ENCODE data around the gene POLRMT.
"Not testable (repeated sequence)": the region's sequence is repeated elsewhere in the genome, so short reads cannot be mapped to it uniquely, and the experiment has no call there.

Gene POLRMT

DNA sequence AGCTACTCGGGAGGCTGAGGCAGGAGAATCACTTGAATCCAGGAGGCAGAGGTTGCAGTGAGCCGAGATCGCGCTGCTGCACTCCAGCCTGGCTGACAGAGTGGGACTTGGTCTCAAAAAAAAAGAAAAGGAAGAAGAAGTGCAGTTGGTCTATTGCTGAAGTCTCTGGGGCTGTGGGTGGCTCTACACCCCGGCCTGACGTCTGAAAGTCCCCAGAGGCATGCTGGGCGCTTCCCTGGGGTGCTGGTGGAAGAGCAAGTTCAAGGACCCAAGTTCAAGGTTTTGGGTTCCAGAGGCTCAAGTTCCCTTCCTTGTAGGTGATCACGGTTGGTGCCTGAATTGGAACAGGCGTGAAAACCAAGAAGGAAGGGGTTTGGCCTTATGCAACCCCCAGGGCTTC is 39.8 kb downstream of the POLRMT start:
- DNase-seq (ENCODE audit: low spot score): no peak

- no peak for DNase-seq (ENCODE audit: low spot score)
Measured at GRCh38 chr19:593055-593454, 40.3 kb downstream of the POLRMT start.

GRCh38 chr19:592101-592500 is 41.2 kb downstream of the POLRMT start:
- DNase-seq (ENCODE audit: low spot score): no peak

GRCh38 chr19:591099-591958 is 42.0 kb downstream of the POLRMT start:
- peak; percentile 47 for DNase-seq (ENCODE audit: low spot score)

GRCh38 chr19:590750-591098 is 42.6 kb downstream of the POLRMT start:
- no peak for DNase-seq (ENCODE audit: low spot score)

DNA sequence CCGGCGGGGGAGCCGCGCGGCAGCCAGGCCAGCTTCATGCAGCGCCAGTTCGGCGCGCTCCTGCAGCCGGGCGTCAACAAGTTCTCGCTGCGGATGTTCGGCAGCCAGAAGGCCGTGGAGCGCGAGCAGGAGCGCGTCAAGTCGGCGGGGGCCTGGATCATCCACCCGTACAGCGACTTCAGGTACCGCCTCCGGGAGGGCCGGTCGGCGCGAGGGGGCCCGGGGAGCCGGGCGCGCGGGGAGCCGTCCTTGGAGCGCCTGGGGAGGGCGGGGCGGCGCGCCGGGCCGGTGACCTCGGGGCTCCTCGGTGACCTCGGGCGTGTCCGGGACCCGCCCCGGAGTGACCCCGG is 43.0 kb downstream of the POLRMT start:
- no peak for DNase-seq (ENCODE audit: low spot score)

DNA sequence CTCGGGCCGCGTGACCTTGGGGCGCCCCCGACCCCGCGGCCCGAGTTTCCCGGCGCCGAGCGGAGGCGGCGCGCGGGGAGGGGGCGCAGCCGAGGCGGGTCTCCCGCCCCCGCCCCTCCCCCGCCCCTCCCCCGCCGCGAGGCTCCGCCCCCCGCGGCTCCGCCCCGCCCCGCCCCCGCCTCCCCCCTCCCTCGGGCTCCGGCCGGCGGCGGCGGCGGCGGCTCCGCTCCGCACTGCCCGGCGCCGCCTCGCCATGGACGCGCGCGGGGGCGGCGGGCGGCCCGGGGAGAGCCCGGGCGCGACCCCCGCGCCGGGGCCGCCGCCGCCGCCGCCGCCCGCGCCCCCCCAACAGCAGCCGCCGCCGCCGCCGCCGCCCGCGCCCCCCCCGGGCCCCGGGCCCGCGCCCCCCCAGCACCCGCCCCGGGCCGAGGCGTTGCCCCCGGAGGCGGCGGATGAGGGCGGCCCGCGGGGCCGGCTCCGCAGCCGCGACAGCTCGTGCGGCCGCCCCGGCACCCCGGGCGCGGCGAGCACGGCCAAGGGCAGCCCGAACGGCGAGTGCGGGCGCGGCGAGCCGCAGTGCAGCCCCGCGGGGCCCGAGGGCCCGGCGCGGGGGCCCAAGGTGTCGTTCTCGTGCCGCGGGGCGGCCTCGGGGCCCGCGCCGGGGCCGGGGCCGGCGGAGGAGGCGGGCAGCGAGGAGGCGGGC is 43.5 kb downstream of the POLRMT start, which contains the start of gene HCN2:
TSS of gene HCN2 (plus strand) at position 189 of the 703 bp plus-strand sequence. CDS start at position 254, 65 bp downstream.
- no peak for DNase-seq (ENCODE audit: low spot score)

DNA sequence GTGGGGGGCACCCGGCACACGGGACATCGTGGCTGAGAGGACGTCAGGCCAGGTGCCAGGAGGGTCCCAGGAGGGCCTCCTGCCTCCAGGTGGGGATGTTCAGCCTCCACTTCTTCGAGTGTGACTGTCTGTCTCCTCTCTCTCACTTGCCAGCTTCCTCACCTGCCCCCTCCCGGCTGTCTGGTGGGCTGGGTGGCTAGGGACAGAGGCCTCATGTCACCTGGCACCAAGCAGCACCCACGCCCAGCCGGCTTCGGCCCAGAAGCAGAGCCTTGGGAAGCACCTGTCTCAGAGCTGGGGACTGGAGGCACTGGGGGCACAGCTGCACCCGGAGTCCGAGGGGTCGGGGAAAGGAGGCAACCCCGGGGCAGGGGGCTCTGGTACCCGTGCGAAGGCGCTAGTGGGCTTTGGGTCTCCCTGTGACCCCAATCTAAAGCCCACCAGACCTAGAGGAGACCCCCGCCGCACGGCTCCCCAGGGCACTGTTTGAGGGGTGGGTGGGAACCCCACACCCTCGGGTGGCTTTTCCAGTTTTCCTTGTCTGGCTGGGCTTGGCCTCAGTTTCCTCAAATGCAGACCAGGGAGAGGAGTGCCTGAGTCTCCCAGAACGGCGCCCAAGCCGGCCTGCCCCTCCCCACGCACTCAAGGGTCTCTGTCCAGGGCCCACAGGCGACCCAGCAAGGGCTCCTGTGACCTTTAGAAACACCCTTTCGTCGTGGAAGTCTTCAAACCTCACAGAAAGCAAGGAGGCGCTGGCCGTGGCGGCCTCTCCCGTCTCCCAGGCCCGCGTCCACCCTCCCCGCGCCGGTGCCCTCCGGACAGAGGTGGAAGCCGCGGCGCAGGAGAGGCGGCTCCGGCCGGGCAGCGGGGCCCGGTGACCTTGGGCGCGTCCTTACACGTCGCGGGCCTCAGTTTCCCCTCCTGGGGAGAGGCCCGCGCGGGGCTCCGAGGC is 44.3 kb downstream of the POLRMT start:
- no peak for DNase-seq (ENCODE audit: low spot score)

DNA sequence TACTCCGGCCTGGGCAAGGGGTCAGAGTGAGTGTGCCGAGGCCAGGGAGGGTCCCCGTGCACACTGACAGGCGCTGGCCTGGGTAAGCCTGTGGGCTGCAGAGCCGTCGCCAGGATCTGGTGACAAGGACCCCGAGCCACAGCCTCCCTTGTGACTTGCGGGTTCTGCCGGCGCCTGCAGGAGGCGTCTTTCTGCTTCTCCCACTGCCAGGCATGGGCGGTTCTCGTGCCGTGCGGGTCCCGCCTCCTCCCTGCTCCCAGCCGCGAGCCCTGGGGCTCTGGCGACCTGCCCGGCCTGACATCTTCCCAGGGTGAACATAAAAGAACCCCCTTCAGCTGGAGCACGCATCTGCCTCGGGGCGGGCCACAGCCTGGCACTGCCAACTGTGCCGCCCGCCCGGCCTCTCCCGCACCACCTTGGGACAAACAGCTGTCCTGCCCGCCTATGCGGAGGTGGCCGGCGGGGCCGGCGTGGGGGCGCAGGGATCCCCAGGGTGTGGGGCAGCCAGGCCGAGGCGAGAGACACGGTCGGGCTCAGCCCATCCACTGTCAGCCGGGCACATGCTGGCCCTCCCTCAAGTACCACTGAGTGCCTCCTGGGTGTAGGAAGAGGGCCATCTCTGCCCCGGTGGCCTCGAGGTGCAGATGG is 45.1 kb downstream of the POLRMT start:
- DNase-seq (ENCODE audit: low spot score): peak; percentile 88

- no peak for DNase-seq (ENCODE audit: low spot score)
Measured at GRCh38 chr19:585551-586110, 47.7 kb downstream of the POLRMT start.

DNA sequence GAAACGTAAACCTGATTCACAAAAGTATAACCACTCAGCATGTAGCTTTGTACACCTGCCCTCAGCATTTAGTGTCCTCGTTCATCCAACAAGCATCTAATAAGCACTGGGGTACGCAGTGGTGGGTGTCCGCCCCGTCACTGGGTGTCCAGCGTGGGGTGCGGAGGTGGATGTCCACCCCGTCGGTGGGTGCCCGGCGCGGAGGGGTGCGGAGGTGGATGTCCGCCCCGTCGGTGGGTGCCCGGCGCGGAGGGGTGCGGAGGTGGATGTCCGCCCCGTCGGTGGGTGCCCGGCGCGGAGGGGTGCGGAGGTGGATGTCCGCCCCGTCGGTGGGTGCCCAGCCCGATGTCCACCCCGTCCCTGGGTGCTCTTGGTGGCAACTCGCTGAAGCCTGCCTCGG is 48.2 kb downstream of the POLRMT start:
- DNase-seq (ENCODE audit: low spot score): not testable (repeated sequence)

DNA sequence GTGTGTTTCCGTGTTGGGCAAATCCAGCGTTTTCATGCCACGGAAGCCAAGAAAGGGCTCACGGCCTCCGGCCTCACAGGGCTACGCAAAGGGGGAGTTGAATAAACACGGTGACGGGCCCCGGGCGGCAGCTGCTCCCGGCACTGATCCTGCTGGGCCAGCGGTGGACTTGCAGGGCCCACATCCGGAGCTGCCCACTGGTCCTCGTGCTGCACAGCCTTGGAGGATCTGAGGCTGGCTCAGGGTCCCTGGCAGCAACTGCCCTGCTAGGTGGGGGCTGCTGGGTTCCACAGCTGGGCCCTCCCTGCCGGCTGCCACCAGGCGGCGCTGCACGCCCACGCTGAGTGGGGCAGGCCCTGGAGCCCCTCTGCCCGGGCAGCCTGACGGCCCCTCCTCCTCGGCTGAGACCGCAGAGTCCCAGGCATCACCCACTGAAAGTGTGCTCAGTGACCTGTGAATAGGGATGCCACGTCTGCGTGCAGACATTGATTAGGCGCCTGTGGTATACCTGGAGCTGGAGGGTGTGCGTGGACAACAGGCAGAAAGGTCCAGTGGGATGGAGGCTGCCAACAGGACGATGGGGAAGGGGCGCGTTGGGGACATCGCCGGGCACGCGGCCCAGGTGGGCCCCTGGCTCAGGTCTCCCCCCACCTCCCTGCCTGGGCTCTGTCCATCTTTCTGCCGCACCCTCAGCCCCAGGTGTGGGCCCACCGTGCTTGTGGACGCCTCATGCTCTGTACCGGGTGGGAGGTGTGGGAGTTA is 48.9 kb downstream of the POLRMT start:
- DNase-seq (ENCODE audit: low spot score): peak; percentile 61

DNA sequence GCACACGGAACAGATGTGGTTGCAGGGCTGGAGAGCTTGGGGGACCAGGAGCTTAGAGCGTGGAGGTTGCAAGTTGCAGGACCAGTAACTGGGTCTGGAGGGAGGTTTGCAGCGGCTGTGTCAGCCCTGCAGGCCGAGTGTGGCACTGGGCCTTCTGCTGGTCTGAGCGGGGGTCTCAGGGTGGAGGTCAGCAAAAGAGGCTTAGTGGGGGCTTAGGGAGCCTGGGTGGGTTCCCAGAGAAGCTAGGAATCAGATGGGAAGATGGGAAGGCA is 49.4 kb downstream of the POLRMT start:
- no peak for DNase-seq (ENCODE audit: low spot score)

DNA sequence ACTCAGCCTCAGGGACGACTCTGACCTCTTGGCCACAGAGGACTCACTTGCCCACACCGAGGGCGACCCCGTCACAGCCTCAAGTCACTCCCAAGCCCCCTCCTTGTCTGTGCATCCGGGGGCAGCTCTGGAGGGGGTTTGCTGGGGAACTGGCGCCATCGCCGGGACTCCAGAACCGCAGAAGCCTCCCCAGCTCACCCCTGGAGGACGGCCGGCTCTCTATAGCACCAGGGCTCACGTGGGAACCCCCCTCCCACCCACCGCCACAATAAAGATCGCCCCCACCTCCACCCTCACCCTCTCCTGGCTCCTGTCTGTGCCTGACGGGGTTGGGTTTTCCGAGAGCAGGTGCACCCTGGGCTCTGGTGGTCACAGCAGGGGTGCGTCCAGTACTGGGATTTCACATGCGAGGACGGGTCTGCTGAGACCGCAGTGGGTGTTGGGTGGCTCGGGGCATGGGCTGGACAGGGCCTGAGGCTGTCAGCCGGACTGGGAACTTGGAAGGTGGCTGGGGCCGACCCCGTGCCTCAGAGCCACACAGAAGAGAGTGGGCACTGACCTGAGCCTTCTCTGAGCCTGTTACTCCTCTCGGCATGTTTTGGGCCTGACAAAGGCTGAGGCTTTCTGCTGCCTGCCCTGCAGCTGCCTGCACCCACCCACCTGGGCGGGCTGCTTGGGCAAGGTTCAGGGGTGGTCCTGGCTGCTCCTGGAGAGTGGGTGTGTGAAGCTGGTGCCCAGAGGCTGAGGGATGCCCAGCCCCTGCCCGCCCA is 50.0 kb downstream of the POLRMT start:
- DNase-seq (ENCODE audit: low spot score): no peak

- DNase-seq (ENCODE audit: low spot score): peak; percentile 20
Measured at GRCh38 chr19:582497-583197, 50.7 kb downstream of the POLRMT start.

DNA sequence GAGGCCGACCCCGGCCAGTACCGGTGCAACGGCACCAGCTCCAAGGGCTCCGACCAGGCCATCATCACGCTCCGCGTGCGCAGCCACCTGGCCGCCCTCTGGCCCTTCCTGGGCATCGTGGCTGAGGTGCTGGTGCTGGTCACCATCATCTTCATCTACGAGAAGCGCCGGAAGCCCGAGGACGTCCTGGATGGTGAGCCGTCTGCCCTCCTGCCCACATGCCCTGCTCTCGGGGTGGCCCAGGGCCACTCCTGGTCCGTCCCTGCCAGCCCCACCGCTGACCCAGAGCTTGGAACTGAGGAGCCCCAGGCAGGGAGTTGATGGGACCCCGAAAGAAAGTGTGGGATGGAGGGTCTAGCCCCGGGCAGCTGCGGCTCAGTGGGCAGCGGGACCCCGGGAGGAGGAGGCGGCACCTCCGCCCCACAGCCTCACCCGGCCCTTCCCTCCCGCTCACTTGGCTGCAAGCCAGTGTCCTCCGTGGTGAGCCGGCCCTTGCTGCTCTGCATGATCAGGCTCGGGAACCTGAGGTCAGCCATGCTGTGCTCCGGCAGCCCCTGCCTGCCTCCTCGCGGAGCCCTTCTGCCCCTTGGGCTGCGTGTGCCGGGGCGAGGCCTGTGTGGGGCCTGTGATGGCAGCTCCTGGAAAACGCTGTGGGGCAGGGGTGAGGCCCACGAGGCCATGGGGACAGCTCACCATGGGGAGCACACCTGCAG is 51.8 kb downstream of the POLRMT start:
- DNase-seq (ENCODE audit: low spot score): no peak

- DNase-seq (ENCODE audit: low spot score): no peak
Measured at GRCh38 chr19:580274-580835, 53.0 kb downstream of the POLRMT start.

DNA sequence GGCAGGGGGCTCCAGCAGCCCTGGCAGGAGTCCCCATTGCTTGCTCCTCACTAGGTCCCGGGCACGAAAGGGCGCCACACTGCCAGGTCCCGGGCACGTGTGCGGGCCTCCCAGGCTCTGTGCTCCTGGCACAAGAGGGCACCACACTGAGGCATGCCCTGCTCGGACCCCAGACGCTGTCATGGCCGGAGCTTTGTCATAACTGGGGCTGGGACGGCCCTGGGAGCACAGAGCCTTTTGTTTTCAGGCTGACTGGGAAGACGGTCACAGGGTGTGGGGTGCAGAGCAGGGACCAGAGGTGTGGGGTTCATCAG is 53.5 kb downstream of the POLRMT start:
- DNase-seq (ENCODE audit: low spot score): no peak

Measured in AG08395 (cell line).